Tibial nerve (tissue), 4 donors: ENCODE data around the gene ZNF804B. TPM values are rescaled to one million over a fixed set of nuclear protein-coding genes. Genes with fewer than 3 reads are reported as not detected.

Source experiments
- DNase-seq, 2 donors: peaks; one replicate each; pipeline ENCODE4 v3.0.0-alpha.2; 2019; ENCODE audit warnings: low spot score in 2 of 2
- H3K27ac ChIP-seq, 4 donors: fragments of 200-600 bp; sonication (generic) in 3 of 4; one replicate each; pipeline ENCODE4 v1.5.1; 2017 to 2019; ENCODE audit warnings: mild to moderate bottlenecking in 1 of 4
- H3K27me3 ChIP-seq, 2 donors: fragments of 200-600 bp; sonication (generic) in 1 of 2; one replicate each; pipeline versions ENCODE4 v1.5.1 to v1.6.0; 2017 to 2019
- H3K36me3 ChIP-seq, 3 donors: fragments of 200-600 bp; sonication (generic); one replicate each; pipeline ENCODE4 v1.5.1; 2018 to 2019
- H3K4me1 ChIP-seq, 4 donors: fragments of 200-600 bp; sonication (generic) in 3 of 4; one replicate each; pipeline ENCODE4 v1.5.1; 2017 to 2019
- H3K4me3 ChIP-seq, 4 donors: fragments of 200-600 bp; sonication (generic) in 3 of 4; one replicate each; pipeline ENCODE4 v1.5.1; 2017 to 2019; ENCODE audit warnings: mild to moderate bottlenecking in 1 of 4, moderate library complexity in 1 of 4
- H3K9me3 ChIP-seq, 4 donors: fragments of 200-600 bp; sonication (generic) in 3 of 4; one replicate each; pipeline ENCODE4 v1.5.1; 2017 to 2019
- CTCF ChIP-seq, 5 experiments: fragments of 200-600 bp in 3 of 5; fragments of 450-650 bp in 2 of 5; sonication (generic) in 3 of 5; IDR thresholded peaks; one replicate each; pipeline ENCODE4 v1.5.1; 2016 to 2019; ENCODE audit warnings: antibody characterized with exemption in 5 of 5, mild to moderate bottlenecking in 3 of 5, moderate library complexity in 2 of 5
- EP300 ChIP-seq, 2 donors: sonication (generic); formaldehyde crosslinking; IDR thresholded peaks; one replicate each; pipeline ENCODE4 v1.6.1; 2017; ENCODE audit warnings: antibody characterized with exemption in 2 of 2, mild to moderate bottlenecking in 1 of 2
- POLR2A ChIP-seq, 2 donors: fragments of 450-650 bp; IDR thresholded peaks; one replicate each; pipeline ENCODE4 v1.6.1; 2017; ENCODE audit warnings: antibody characterized with exemption in 2 of 2, mild to moderate bottlenecking in 2 of 2, moderate library complexity in 2 of 2
- WGBS, 2 donors: methylation state at CpG; one replicate each; pipeline ENCODE4 v1.1.5; 2018; 5-methylcytosine and 5-hydroxymethylcytosine counted together
- total RNA-seq, 4 donors: library from RNA; depleted of rRNA; stranded (reverse); fragments of >200 nt; gene quantifications; one replicate each; pipeline ENCODE4 v1.1.0, GENCODE V29; 2016

Gene ZNF804B
- total RNA-seq, 4 donors from 2014 or later: 0.21 to 0.22 TPM; not detected in 2

- TF ChIP-seq CTCF (IDR thresholded peaks at IDR 0.05): no peak
- TF ChIP-seq EP300 (IDR thresholded peaks at IDR 0.05): no peak
- no peak for TF ChIP-seq POLR2A (IDR thresholded peaks at IDR 0.05)
- WGBS, 2 donors: 64 to 68% methylated on average over 2 of the region's 2 CpGs
- Histone ChIP-seq H3K27me3 (no peaks in the 10 kb centered on the region), H3K4me1 (no peaks in the 10 kb centered on the region), H3K27ac (no peak overlapping the region), H3K9me3 (no peaks in the 10 kb centered on the region), H3K4me3 (no peak overlapping the region), H3K36me3 (no peaks in the 10 kb centered on the region)
- DNase-seq: no peak
Measured at GRCh38 chr7:89283302-89283701, 523.8 kb downstream of the ZNF804B start.

- no peaks in the 10 kb centered on the region for H3K36me3 ChIP-seq
- no peak for TF ChIP-seq CTCF (IDR thresholded peaks at IDR 0.05)
- TF ChIP-seq EP300 (IDR thresholded peaks at IDR 0.05): no peak
- TF ChIP-seq POLR2A (IDR thresholded peaks at IDR 0.05): no peak
- no peak for DNase-seq
- no peaks in the 10 kb centered on the region for H3K4me1 ChIP-seq
- H3K9me3 ChIP-seq: no peaks in the 10 kb centered on the region
- no peaks in the 10 kb centered on the region for H3K27me3 ChIP-seq
- no peak overlapping the region for H3K27ac ChIP-seq
- H3K4me3 ChIP-seq: no peak overlapping the region
Measured at GRCh38 chr7:89308535-89308934, 549.0 kb downstream of the ZNF804B start.

GRCh38 chr7:89311886-89312285 is 552.4 kb downstream of the ZNF804B start:
- DNase-seq: no peak
- Histone ChIP-seq H3K9me3 (no peaks in the 10 kb centered on the region), H3K36me3 (no peaks in the 10 kb centered on the region), H3K27ac (no peak overlapping the region), H3K4me1 (no peaks in the 10 kb centered on the region), H3K27me3 (no peaks in the 10 kb centered on the region), H3K4me3 (no peak overlapping the region)
- 92 to 97% methylated on average over 4 of the region's 4 CpGs for WGBS, 2 donors
- no peak for TF ChIP-seq POLR2A (IDR thresholded peaks at IDR 0.05)

GRCh38 chr7:89312551-89312950 is 553.1 kb downstream of the ZNF804B start:
- Histone ChIP-seq H3K4me1 (no peaks in the 10 kb centered on the region), H3K9me3 (no peaks in the 10 kb centered on the region), H3K36me3 (no peaks in the 10 kb centered on the region), H3K27ac (no peak overlapping the region), H3K4me3 (no peak overlapping the region), H3K27me3 (no peaks in the 10 kb centered on the region)
- no peak for DNase-seq
- TF ChIP-seq CTCF (IDR thresholded peaks at IDR 0.05) (no peak), POLR2A (IDR thresholded peaks at IDR 0.05) (no peak), EP300 (IDR thresholded peaks at IDR 0.05) (no peak)

GRCh38 chr7:89316584-89317251 is 557.2 kb downstream of the ZNF804B start:
- 34 to 57% methylated on average over 1 of the region's 1 CpG for WGBS, 2 donors
- Histone ChIP-seq H3K27me3 (no peaks in the 10 kb centered on the region), H3K9me3 (no peaks in the 10 kb centered on the region)

More at GRCh38 chr7:89316584-89317251, 557.2 kb downstream of the ZNF804B start:
- no peak overlapping the region for H3K27ac ChIP-seq
- no peak overlapping the region for H3K4me3 ChIP-seq
- TF ChIP-seq CTCF (IDR thresholded peaks at IDR 0.05): no peak
- no peak for TF ChIP-seq EP300 (IDR thresholded peaks at IDR 0.05)
- TF ChIP-seq POLR2A (IDR thresholded peaks at IDR 0.05): no peak
- no peaks in the 10 kb centered on the region for H3K36me3 ChIP-seq
- no peaks in the 10 kb centered on the region for H3K4me1 ChIP-seq
- no peak for DNase-seq
